Measurements from ENCODE around the gene PPP1R10.

DNA sequence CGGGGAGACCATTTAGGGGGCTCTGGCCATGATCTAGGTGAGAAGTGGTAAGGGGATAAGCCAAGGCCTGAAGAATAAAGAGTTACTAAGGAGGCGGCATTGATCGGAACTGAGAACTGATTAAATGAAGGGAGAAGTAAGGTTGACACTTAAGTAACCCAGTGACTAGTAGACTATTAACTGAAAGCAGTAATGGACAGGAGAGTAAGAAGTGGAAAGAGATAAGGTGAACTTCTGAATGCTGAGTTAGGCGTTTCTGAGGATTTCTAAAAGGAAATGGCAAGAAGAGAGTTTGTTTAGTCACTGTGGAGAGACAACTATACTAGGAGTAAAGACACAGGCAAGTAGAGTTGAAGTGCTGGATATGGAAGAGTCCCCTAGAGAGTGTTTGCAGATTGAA is 43.9 kb downstream of the PPP1R10 start:
- TF ChIP-seq, protein P1, sequence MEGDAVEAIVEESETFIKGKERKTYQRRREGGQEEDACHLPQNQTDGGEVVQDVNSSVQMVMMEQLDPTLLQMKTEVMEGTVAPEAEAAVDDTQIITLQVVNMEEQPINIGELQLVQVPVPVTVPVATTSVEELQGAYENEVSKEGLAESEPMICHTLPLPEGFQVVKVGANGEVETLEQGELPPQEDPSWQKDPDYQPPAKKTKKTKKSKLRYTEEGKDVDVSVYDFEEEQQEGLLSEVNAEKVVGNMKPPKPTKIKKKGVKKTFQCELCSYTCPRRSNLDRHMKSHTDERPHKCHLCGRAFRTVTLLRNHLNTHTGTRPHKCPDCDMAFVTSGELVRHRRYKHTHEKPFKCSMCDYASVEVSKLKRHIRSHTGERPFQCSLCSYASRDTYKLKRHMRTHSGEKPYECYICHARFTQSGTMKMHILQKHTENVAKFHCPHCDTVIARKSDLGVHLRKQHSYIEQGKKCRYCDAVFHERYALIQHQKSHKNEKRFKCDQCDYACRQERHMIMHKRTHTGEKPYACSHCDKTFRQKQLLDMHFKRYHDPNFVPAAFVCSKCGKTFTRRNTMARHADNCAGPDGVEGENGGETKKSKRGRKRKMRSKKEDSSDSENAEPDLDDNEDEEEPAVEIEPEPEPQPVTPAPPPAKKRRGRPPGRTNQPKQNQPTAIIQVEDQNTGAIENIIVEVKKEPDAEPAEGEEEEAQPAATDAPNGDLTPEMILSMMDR (IDR thresholded peaks at IDR 0.05): no peak
- no peak for TF ChIP-seq POLR2A (IDR thresholded peaks at IDR 0.05)
